ENCODE measurements around the gene CRYBG2. TPM values are rescaled to one million over a fixed set of nuclear protein-coding genes. Genes with fewer than 3 reads are reported as not detected.

The CRYBG2 gene
- total and polyA plus RNA-seq, 10 of the 15 experiments (the other 5 are each of a cell fraction or from before 2014, with no cell fraction given) = 0.03 to 1.2 (median 0.11) TPM; not detected in 4

GRCh38 chr1:26317612-26318337 lies 36.2 kb downstream of the CRYBG2 start, which contains the start of gene CD52 (continued):
- TF ChIP-seq, protein P1, sequence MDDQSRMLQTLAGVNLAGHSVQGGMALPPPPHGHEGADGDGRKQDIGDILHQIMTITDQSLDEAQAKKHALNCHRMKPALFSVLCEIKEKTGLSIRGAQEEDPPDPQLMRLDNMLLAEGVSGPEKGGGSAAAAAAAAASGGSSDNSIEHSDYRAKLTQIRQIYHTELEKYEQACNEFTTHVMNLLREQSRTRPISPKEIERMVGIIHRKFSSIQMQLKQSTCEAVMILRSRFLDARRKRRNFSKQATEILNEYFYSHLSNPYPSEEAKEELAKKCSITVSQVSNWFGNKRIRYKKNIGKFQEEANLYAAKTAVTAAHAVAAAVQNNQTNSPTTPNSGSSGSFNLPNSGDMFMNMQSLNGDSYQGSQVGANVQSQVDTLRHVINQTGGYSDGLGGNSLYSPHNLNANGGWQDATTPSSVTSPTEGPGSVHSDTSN (IDR thresholded peaks at IDR 0.05; ENCODE audit: insufficient replicate concordance, low read depth, low read length) = no peak
- no peak for TF ChIP-seq CHD2 (IDR thresholded peaks at IDR 0.05; ENCODE audit: borderline replicate concordance, low read depth, low read length)
- TF ChIP-seq CREM (IDR thresholded peaks at IDR 0.05; ENCODE audit: low read depth) = 0 out of 2 replicates have a peak, but pooled peaks have one; percentile 9
- TF ChIP-seq SIX5 (IDR thresholded peaks at IDR 0.05; ENCODE audit: low read depth, low read length, severe bottlenecking) = no peak
- TF ChIP-seq IKZF1 (conservative IDR thresholded peaks at IDR 0.05) = no peak
- peak; percentile 85 for TF ChIP-seq HDGF (IDR thresholded peaks at IDR 0.05)
- TF ChIP-seq, protein P2, sequence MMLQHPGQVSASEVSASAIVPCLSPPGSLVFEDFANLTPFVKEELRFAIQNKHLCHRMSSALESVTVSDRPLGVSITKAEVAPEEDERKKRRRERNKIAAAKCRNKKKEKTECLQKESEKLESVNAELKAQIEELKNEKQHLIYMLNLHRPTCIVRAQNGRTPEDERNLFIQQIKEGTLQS (IDR thresholded peaks at IDR 0.05; ENCODE audit: borderline replicate concordance, extremely low read depth, low read depth, low read length) = no peak
- no peak for TF ChIP-seq MYC (IDR thresholded peaks at IDR 0.05; ENCODE audit: insufficient read depth, insufficient read length, insufficient replicate concordance, low read length, severe bottlenecking)
- TF ChIP-seq, protein P3, sequence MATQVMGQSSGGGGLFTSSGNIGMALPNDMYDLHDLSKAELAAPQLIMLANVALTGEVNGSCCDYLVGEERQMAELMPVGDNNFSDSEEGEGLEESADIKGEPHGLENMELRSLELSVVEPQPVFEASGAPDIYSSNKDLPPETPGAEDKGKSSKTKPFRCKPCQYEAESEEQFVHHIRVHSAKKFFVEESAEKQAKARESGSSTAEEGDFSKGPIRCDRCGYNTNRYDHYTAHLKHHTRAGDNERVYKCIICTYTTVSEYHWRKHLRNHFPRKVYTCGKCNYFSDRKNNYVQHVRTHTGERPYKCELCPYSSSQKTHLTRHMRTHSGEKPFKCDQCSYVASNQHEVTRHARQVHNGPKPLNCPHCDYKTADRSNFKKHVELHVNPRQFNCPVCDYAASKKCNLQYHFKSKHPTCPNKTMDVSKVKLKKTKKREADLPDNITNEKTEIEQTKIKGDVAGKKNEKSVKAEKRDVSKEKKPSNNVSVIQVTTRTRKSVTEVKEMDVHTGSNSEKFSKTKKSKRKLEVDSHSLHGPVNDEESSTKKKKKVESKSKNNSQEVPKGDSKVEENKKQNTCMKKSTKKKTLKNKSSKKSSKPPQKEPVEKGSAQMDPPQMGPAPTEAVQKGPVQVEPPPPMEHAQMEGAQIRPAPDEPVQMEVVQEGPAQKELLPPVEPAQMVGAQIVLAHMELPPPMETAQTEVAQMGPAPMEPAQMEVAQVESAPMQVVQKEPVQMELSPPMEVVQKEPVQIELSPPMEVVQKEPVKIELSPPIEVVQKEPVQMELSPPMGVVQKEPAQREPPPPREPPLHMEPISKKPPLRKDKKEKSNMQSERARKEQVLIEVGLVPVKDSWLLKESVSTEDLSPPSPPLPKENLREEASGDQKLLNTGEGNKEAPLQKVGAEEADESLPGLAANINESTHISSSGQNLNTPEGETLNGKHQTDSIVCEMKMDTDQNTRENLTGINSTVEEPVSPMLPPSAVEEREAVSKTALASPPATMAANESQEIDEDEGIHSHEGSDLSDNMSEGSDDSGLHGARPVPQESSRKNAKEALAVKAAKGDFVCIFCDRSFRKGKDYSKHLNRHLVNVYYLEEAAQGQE (IDR thresholded peaks at IDR 0.05; ENCODE audit: low read depth, low read length) = no peak
- TF ChIP-seq JUND (IDR thresholded peaks at IDR 0.05; ENCODE audit: low read depth, low read length) = no peak
- TF ChIP-seq, protein P4, sequence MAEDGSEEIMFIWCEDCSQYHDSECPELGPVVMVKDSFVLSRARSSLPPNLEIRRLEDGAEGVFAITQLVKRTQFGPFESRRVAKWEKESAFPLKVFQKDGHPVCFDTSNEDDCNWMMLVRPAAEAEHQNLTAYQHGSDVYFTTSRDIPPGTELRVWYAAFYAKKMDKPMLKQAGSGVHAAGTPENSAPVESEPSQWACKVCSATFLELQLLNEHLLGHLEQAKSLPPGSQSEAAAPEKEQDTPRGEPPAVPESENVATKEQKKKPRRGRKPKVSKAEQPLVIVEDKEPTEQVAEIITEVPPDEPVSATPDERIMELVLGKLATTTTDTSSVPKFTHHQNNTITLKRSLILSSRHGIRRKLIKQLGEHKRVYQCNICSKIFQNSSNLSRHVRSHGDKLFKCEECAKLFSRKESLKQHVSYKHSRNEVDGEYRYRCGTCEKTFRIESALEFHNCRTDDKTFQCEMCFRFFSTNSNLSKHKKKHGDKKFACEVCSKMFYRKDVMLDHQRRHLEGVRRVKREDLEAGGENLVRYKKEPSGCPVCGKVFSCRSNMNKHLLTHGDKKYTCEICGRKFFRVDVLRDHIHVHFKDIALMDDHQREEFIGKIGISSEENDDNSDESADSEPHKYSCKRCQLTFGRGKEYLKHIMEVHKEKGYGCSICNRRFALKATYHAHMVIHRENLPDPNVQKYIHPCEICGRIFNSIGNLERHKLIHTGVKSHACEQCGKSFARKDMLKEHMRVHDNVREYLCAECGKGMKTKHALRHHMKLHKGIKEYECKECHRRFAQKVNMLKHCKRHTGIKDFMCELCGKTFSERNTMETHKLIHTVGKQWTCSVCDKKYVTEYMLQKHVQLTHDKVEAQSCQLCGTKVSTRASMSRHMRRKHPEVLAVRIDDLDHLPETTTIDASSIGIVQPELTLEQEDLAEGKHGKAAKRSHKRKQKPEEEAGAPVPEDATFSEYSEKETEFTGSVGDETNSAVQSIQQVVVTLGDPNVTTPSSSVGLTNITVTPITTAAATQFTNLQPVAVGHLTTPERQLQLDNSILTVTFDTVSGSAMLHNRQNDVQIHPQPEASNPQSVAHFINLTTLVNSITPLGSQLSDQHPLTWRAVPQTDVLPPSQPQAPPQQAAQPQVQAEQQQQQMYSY (CRISPR knock-in tag; IDR thresholded peaks at IDR 0.05) = no peak
- TF ChIP-seq, protein P5, sequence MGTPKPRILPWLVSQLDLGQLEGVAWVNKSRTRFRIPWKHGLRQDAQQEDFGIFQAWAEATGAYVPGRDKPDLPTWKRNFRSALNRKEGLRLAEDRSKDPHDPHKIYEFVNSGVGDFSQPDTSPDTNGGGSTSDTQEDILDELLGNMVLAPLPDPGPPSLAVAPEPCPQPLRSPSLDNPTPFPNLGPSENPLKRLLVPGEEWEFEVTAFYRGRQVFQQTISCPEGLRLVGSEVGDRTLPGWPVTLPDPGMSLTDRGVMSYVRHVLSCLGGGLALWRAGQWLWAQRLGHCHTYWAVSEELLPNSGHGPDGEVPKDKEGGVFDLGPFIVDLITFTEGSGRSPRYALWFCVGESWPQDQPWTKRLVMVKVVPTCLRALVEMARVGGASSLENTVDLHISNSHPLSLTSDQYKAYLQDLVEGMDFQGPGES (IDR thresholded peaks at IDR 0.05) = no peak
- TF ChIP-seq ESRRA (IDR thresholded peaks at IDR 0.05; ENCODE audit: low read length) = no peak
- no peak; the same call in 1 of the 2 replicates for TF ChIP-seq NR2F1 (conservative IDR thresholded peaks at IDR 0.05)
- no peak for TF ChIP-seq RAD21 (IDR thresholded peaks at IDR 0.05; ENCODE audit: insufficient read depth, low read depth, low read length)
- TF ChIP-seq SPI1 (IDR thresholded peaks at IDR 0.05; ENCODE audit: borderline replicate concordance, insufficient read depth, low read depth, low read length) = peak; percentile 5; the same call in 1 of the 2 replicates
- 0 out of 4 replicates have a peak, but pooled peaks of 1 of the 2 experiments have one; percentile 32 for TF ChIP-seq SRF (IDR thresholded peaks at IDR 0.05; ENCODE audit: low read depth in 2 of 2, low read length in 2 of 2)
- no peak for TF ChIP-seq ZNF24 (IDR thresholded peaks at IDR 0.05)
- no peak for TF ChIP-seq MTA3 (IDR thresholded peaks at IDR 0.05; ENCODE audit: borderline replicate concordance, low read length)

Measured in GM12878 (cell line).